K562 (cell line): ENCODE measurements around the gene BCAN. TPM values are rescaled to one million over a fixed set of nuclear protein-coding genes. Genes with fewer than 3 reads are reported as not detected.

Experiments used
- ATAC-seq: fragments of 200-7000 bp; cut with Tn5 transposase; 3 replicates; pipeline ENCODE4 v1.9.1; 2020; ENCODE audit warnings: moderate library complexity
- BruUV-seq: library from RNA; stranded (reverse); fragments of 400-500 nt; replicated peaks from 2 replicates; lab custom pipeline; 2021; lab: Mats Ljungman, UMichigan
- CTCF ChIA-PET: fragments of 300-600 bp; formaldehyde crosslinking; extraction: SDS; loops from one replicate; lab custom pipeline; 2021; ENCODE audit warnings: low intra/inter-chr PET ratio; lab: Yijun Ruan, JAX
- POLR2A ChIA-PET: fragments of 300-600, 350-650 bp; sonication (Branson Sonifier 250); formaldehyde crosslinking; extraction: SDS; loops from one replicate; lab custom pipeline; 2021; ENCODE audit warnings: antibody characterized with exemption, inconsistent platforms; lab: Yijun Ruan, JAX
- DNase-seq, 4 experiments: peaks; one replicate each; pipeline versions ENCODE4 v3.0.0 to v3.0.0-alpha.2; 2011 to 2018; ENCODE audit warnings: low spot score in 3 of 4, mixed read lengths in 3 of 4; ENCODE audit errors: extremely low read depth in 1 of 4
- FAIRE-seq: peaks from 2 replicates; lab custom pipeline; 2011; peaks lifted over from hg19 to GRCh38; lab: Jason Lieb, UNC
- H2AFZ ChIP-seq: 2 replicates; pipeline ENCODE4 v1.6.0; 2011; ENCODE audit warnings: low read depth, low read length, control low read depth, inconsistent platforms
- H3K27ac ChIP-seq: fragments of 200-600 bp; 3 replicates; pipeline ENCODE4 v1.8.0; 2011; ENCODE audit warnings: low read depth, mild to moderate bottlenecking, control low read depth, inconsistent platforms, low read length, moderate library complexity, mixed read lengths; ENCODE audit errors: extremely low read depth
- H3K27me3 ChIP-seq, 2 experiments: fragments of 300-600 bp in 1 of 2; 2 replicates in 1 of 2; 3 replicates in 1 of 2; pipeline versions ENCODE4 v1.6.0 to v1.8.0; 2011; ENCODE audit warnings: inconsistent platforms in 2 of 2, low read length in 2 of 2, mild to moderate bottlenecking in 1 of 2, mixed read lengths in 1 of 2, moderate library complexity in 1 of 2; ENCODE audit not compliant: control insufficient read depth in 2 of 2, insufficient read depth in 2 of 2
- H3K36me3 ChIP-seq: fragments of 300-600 bp; 3 replicates; pipeline ENCODE4 v1.8.0; 2011; ENCODE audit warnings: mild to moderate bottlenecking, low read length, inconsistent platforms; ENCODE audit not compliant: control insufficient read depth, insufficient read depth
- H3K4me1 ChIP-seq, 2 experiments: fragments of 200-600 bp in 1 of 2; replicated peaks in 1 of 2; 2 replicates in 1 of 2; 3 replicates in 1 of 2; pipeline versions ENCODE4 v1.5.1 to v1.8.0; 2011; ENCODE audit warnings: inconsistent platforms in 2 of 2, low read length in 2 of 2, mild to moderate bottlenecking in 1 of 2, mixed read lengths in 1 of 2, moderate library complexity in 1 of 2; ENCODE audit not compliant: control insufficient read depth in 2 of 2, insufficient read depth in 2 of 2
- H3K4me2 ChIP-seq: 2 replicates; pipeline ENCODE4 v1.6.1; 2011; ENCODE audit warnings: low read length, control low read depth, inconsistent platforms, mixed read lengths; ENCODE audit not compliant: insufficient read depth
- H3K4me3 ChIP-seq: fragments of 200-600 bp; sonication (generic), shearing (Covaris generic); 2 replicates; pipeline ENCODE4 v1.5.1; 2016; ENCODE audit warnings: control low read depth, inconsistent platforms
- H3K79me2 ChIP-seq: fragments of 200-600 bp; 3 replicates; pipeline ENCODE4 v1.8.0; 2011; ENCODE audit warnings: low read length, inconsistent platforms; ENCODE audit not compliant: control insufficient read depth, insufficient read depth
- H3K9ac ChIP-seq, 2 experiments: 2 replicates each; pipeline versions ENCODE4 v1.6.0 to v1.6.1; 2011; ENCODE audit warnings: low read depth in 2 of 2, low read length in 2 of 2, control low read depth in 1 of 2, inconsistent platforms in 1 of 2, mild to moderate bottlenecking in 1 of 2, mixed read lengths in 1 of 2; ENCODE audit not compliant: insufficient read depth in 1 of 2
- H3K9me1 ChIP-seq: one replicate; pipeline ENCODE4 v1.6.0; 2011; ENCODE audit warnings: inconsistent platforms, mild to moderate bottlenecking, low read length, moderate library complexity; ENCODE audit not compliant: control insufficient read depth, insufficient read depth
- H3K9me3 ChIP-seq: replicated peaks from 2 replicates; pipeline ENCODE4 v1.5.1; 2011; ENCODE audit warnings: low read depth, low read length, inconsistent platforms; ENCODE audit not compliant: control insufficient read depth, insufficient read depth
- H4K20me1 ChIP-seq: replicated peaks from 2 replicates; pipeline ENCODE4 v1.6.1; 2011; ENCODE audit warnings: low read length, inconsistent platforms, mixed read lengths; ENCODE audit not compliant: control insufficient read depth, insufficient read depth
- ERF ChIP-seq: fragments of 450-650 bp; formaldehyde crosslinking; IDR thresholded peaks from 2 replicates; pipeline ENCODE4 v1.4.0; 2020; ENCODE audit warnings: mild to moderate bottlenecking, mixed read lengths
- EWSR1 ChIP-seq: fragments of 450-650 bp; IDR thresholded peaks from 2 replicates; pipeline ENCODE4 v1.6.1; 2018; ENCODE audit warnings: borderline replicate concordance, mild to moderate bottlenecking, low read depth, moderate library complexity; ENCODE audit not compliant: partially characterized antibody
- PHF8 ChIP-seq: fragments of 200-600 bp; sonication (generic); IDR thresholded peaks from 2 replicates; pipeline ENCODE4 v1.6.1; 2012; ENCODE audit warnings: mixed run types, mild to moderate bottlenecking, inconsistent platforms, low read length, moderate library complexity, borderline replicate concordance
- THRAP3 ChIP-seq: fragments of 450-650 bp; IDR thresholded peaks from 2 replicates; pipeline ENCODE4 v1.6.1; 2016; ENCODE audit warnings: mild to moderate bottlenecking, inconsistent platforms, borderline replicate concordance
- VEZF1 ChIP-seq: fragments of 200-800 bp; sonication (Bioruptor generic); IDR thresholded peaks from 2 replicates; pipeline ENCODE4 v1.6.1; 2017; ENCODE audit warnings: missing genetic modification characterization, missing compliant biosample characterization
- YBX1 ChIP-seq: fragments of 450-650 bp; IDR thresholded peaks from 2 replicates; pipeline ENCODE4 v1.7.1; 2016; ENCODE audit warnings: mild to moderate bottlenecking
- ZNF609 ChIP-seq: sonication (generic); formaldehyde crosslinking; IDR thresholded peaks from 2 replicates; pipeline ENCODE4 v1.8.1; 2023; ENCODE audit warnings: missing genetic modification reagents, mild to moderate bottlenecking, borderline replicate concordance
- WGBS: fragments of 100-300 bp; shearing (Covaris generic); methylation state at CpG from one replicate; pipeline ENCODE4 v1.1.6; 2016; ENCODE audit warnings: low coverage, mixed read lengths; ENCODE audit not compliant: insufficient coverage; ENCODE audit errors: missing lambda C conversion rate; 5-methylcytosine and 5-hydroxymethylcytosine counted together
- in situ Hi-C: fragments of 300-500 bp; cut with MboI; formaldehyde crosslinking; loops from 4 replicates; pipeline ENCODE4 v1.15.0; 2018; ENCODE audit warnings: inconsistent platforms, mixed read lengths
- intact Hi-C: fragments of 100-400 bp; cut with micrococcal nuclease; formaldehyde crosslinking; loops from 2 replicates; pipeline ENCODE4 v1.14.2; 2022
- polyA plus RNA-seq, 8 experiments: library from polyadenylated mRNA; depleted of rRNA in 4 of 8; stranded (reverse) in 5 of 8; unstranded in 3 of 8; fragments of >200 nt; fragmentation: Nextera tagmentation in 2 of 8; fragmentation: Illumina TruSeq in 1 of 8; extraction: Ambion mirVana in 2 of 8; extraction: Trizol in 1 of 8; gene quantifications; 2 replicates each; pipeline versions ENCODE4 v1.2.1 to v1.2.3, GENCODE V29; 2011 to 2014; ENCODE audit warnings: inconsistent platforms in 1 of 8, missing spikeins in 1 of 8
- total RNA-seq, 7 experiments: library from RNA; depleted of rRNA in 6 of 7; stranded (reverse); fragments of >200 nt in 6 of 7; fragmentation: Illumina TruSeq in 2 of 7; extraction: Trizol in 2 of 7; gene quantifications; 2 replicates each; pipeline versions ENCODE4 v1.2.1 to v1.2.3, GENCODE V29; 2011 to 2021; ENCODE audit warnings: low replicate concordance in 1 of 7

Gene BCAN
- total and polyA plus RNA-seq, 9 of the 15 experiments (the other 6 are each of a cell fraction or from before 2014, with no cell fraction given), result 0.04 to 0.33 (median 0.14) TPM; not detected in 5

GRCh38 chr1:156595016-156595415 is 46.9 kb upstream of the BCAN start (continued):
- TF ChIP-seq VEZF1 (CRISPR knock-in tag), result no peak

GRCh38 chr1:156596426-156596825 is 45.5 kb upstream of the BCAN start:
- H3K4me1 ChIP-seq, result peaks cover 10 to 12% of the 10 kb centered on the region in 2 experiments; a peak in 4 of 5 replicates
- in situ Hi-C loops (no loop called here), intact Hi-C loops (no loop called here)
- no peaks in the 10 kb centered on the region for H3K9me3 ChIP-seq
- H3K79me2 ChIP-seq, result peaks cover 57% of the 10 kb centered on the region
- TF ChIP-seq ZNF609 (CRISPR knock-in tag) (no peak), EWSR1 (no peak), THRAP3 (no peak), ERF (CRISPR knock-in tag) (no peak), YBX1 (no peak), PHF8 (no peak)
- DNase-seq (no peak), ATAC-seq (no peak), FAIRE-seq (no peak)
- H3K9me1 ChIP-seq, result no peaks in the 10 kb centered on the region
- ChIA-PET POLR2A (interaction anchor here (0.5 to 1.4 kb wide), 4 partner anchors 9 to 303 kb away, joined by 3 to 6 read pairs (median 4); no protein-coding TSS in a partner anchor), CTCF (no interaction called here)
- no peaks in the 10 kb centered on the region for H3K27me3 ChIP-seq
- H3K27ac ChIP-seq, result no peak overlapping the region
- H3K4me3 ChIP-seq, result no peak overlapping the region
- H2AFZ ChIP-seq, result no peak overlapping the region
- H3K36me3 ChIP-seq, result peaks cover 78% of the 10 kb centered on the region
- 92% methylated on average over 3 of the region's 3 CpGs for WGBS
- H3K4me2 ChIP-seq, result no peak overlapping the region
- no peaks in the 10 kb centered on the region for H4K20me1 ChIP-seq
- no peak overlapping the region for H3K9ac ChIP-seq
- no TSS peak for BruUV-seq
